ENCODE results near the gene EXT2.
A peak's percentile ranks its signal among the peaks of the same experiment; 100 is the strongest.

Gene EXT2

GRCh38 chr11:44133335-44133946 lies 38.0 kb downstream of the EXT2 start:
- Histone ChIP-seq H3K27ac (no peak overlapping the region), H3K9me3 (ENCODE audit: severe bottlenecking) (no peaks in the 10 kb centered on the region), H3K36me3 (peaks cover 15% of the 10 kb centered on the region), H3K4me3 (ENCODE audit: low read depth, low read length) (no peak overlapping the region), H3K27me3 (ENCODE audit: insufficient read depth, low read depth, severe bottlenecking) (no peaks in the 10 kb centered on the region)
- DNase-seq: no peak
- TF ChIP-seq CTCF (IDR thresholded peaks at IDR 0.05; ENCODE audit: low read depth, low read length): peak; percentile 66

GRCh38 chr11:44134625-44135024 lies 39.1 kb downstream of the EXT2 start:
- no peaks in the 10 kb centered on the region for H3K27me3 ChIP-seq (ENCODE audit: insufficient read depth, low read depth, severe bottlenecking)
- peaks cover 13% of the 10 kb centered on the region for H3K36me3 ChIP-seq
- DNase-seq: no peak
- no peak overlapping the region for H3K4me3 ChIP-seq (ENCODE audit: low read depth, low read length)
- H3K9me3 ChIP-seq (ENCODE audit: severe bottlenecking): no peaks in the 10 kb centered on the region
- no peak overlapping the region for H3K27ac ChIP-seq
- no peak for TF ChIP-seq CTCF (IDR thresholded peaks at IDR 0.05; ENCODE audit: low read depth, low read length)

GRCh38 chr11:44136176-44136945 lies 40.9 kb downstream of the EXT2 start:
- no peaks in the 10 kb centered on the region for H3K9me3 ChIP-seq (ENCODE audit: severe bottlenecking)
- H3K4me3 ChIP-seq (ENCODE audit: low read depth, low read length): no peak overlapping the region
- peaks cover 9% of the 10 kb centered on the region for H3K36me3 ChIP-seq
- no peak for DNase-seq
- H3K27me3 ChIP-seq (ENCODE audit: insufficient read depth, low read depth, severe bottlenecking): no peaks in the 10 kb centered on the region
- TF ChIP-seq CTCF (IDR thresholded peaks at IDR 0.05; ENCODE audit: low read depth, low read length): no peak
- no peak overlapping the region for H3K27ac ChIP-seq

GRCh38 chr11:44137057-44137456 lies 41.6 kb downstream of the EXT2 start:
- Histone ChIP-seq H3K27ac (no peak overlapping the region), H3K36me3 (peaks cover 9% of the 10 kb centered on the region), H3K27me3 (ENCODE audit: insufficient read depth, low read depth, severe bottlenecking) (no peaks in the 10 kb centered on the region), H3K4me3 (ENCODE audit: low read depth, low read length) (no peak overlapping the region), H3K9me3 (ENCODE audit: severe bottlenecking) (no peaks in the 10 kb centered on the region)
- TF ChIP-seq CTCF (IDR thresholded peaks at IDR 0.05; ENCODE audit: low read depth, low read length): no peak
- DNase-seq: no peak

- Histone ChIP-seq H3K36me3 (peaks cover 5% of the 10 kb centered on the region), H3K27me3 (ENCODE audit: insufficient read depth, low read depth, severe bottlenecking) (no peaks in the 10 kb centered on the region), H3K9me3 (ENCODE audit: severe bottlenecking) (no peaks in the 10 kb centered on the region), H3K27ac (no peak overlapping the region), H3K4me3 (ENCODE audit: low read depth, low read length) (no peak overlapping the region)
- no peak for DNase-seq
- TF ChIP-seq CTCF (IDR thresholded peaks at IDR 0.05; ENCODE audit: low read depth, low read length): no peak
Observed at GRCh38 chr11:44138286-44138685, 42.8 kb downstream of the EXT2 start.

Measured in WERI-Rb-1 (cell line).